Mesothelial cell of epicardium (in vitro differentiated cells): ENCODE measurements around the gene ANKRD13D. TPM values are rescaled to one million over a fixed set of nuclear protein-coding genes. Genes with fewer than 3 reads are reported as not detected.

Experiments
- DNase-seq, 2 experiments: peaks; one replicate each; pipeline ENCODE4 v3.0.0; 2021; ENCODE audit warnings: low spot score in 2 of 2; ENCODE audit not compliant: unreplicated experiment in 2 of 2
- H3K27ac Mint-ChIP-seq: 2 replicates; pipeline ENCODE4 v1.8.0; 2021; ENCODE audit warnings: mixed read lengths
- H3K27me3 Mint-ChIP-seq: 2 replicates; pipeline ENCODE4 v1.8.0; 2021; ENCODE audit warnings: low read depth, mixed read lengths
- H3K36me3 Mint-ChIP-seq: 2 replicates; pipeline ENCODE4 v1.8.0; 2021; ENCODE audit warnings: mixed read lengths
- H3K4me1 Mint-ChIP-seq: 2 replicates; pipeline ENCODE4 v1.8.0; 2021; ENCODE audit warnings: mixed read lengths
- H3K4me3 Mint-ChIP-seq: 2 replicates; pipeline ENCODE4 v1.8.0; 2021; ENCODE audit warnings: mild to moderate bottlenecking, moderate library complexity, mixed read lengths
- H3K9me3 Mint-ChIP-seq: 2 replicates; pipeline ENCODE4 v1.8.0; 2021; ENCODE audit warnings: mixed read lengths
- total RNA-seq: library from RNA; stranded (reverse); gene quantifications from 3 replicates; pipeline ENCODE4 v1.2.1, GENCODE V29; 2021
- TF ChIP-seq, protein P1 (sequence below): fragments of 200-600 bp; sonication (generic); IDR thresholded peaks from one replicate; pipeline ENCODE4 v1.5.0; 2021; ENCODE audit warnings: antibody characterized with exemption; ENCODE audit not compliant: unreplicated experiment

ANKRD13D gene
- total RNA-seq, 1 donor from 2014 or later, result 76.5 TPM

DNA sequence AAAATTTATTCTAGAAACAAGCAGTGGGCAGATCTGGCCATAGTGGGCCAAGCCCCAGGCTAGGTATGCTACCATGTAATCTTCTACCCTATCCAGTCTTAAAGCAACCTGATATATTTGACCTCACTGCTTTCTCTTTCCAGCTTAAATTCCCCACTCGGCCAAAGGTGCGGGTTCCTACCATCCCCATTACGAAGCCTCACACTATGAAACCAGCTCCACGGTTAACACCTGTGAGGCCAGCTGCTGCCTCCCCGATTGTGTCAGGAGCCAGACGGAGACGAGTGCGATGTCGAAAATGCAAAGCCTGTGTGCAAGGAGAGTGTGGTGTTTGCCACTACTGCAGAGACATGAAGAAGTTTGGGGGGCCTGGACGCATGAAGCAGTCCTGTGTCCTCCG is 44.1 kb upstream of the ANKRD13D start:
- Mint-ChIP-seq H3K27me3 (no peaks in the 10 kb centered on the region), H3K4me3 (no peak overlapping the region), H3K4me1 (peaks cover 48% of the 10 kb centered on the region), H3K27ac (peak overlapping the region; percentile 15), H3K36me3 (peaks cover 51% of the 10 kb centered on the region), H3K9me3 (no peaks in the 10 kb centered on the region)
- no peak for DNase-seq
- TF ChIP-seq, protein P1, sequence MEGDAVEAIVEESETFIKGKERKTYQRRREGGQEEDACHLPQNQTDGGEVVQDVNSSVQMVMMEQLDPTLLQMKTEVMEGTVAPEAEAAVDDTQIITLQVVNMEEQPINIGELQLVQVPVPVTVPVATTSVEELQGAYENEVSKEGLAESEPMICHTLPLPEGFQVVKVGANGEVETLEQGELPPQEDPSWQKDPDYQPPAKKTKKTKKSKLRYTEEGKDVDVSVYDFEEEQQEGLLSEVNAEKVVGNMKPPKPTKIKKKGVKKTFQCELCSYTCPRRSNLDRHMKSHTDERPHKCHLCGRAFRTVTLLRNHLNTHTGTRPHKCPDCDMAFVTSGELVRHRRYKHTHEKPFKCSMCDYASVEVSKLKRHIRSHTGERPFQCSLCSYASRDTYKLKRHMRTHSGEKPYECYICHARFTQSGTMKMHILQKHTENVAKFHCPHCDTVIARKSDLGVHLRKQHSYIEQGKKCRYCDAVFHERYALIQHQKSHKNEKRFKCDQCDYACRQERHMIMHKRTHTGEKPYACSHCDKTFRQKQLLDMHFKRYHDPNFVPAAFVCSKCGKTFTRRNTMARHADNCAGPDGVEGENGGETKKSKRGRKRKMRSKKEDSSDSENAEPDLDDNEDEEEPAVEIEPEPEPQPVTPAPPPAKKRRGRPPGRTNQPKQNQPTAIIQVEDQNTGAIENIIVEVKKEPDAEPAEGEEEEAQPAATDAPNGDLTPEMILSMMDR, result no peak

DNA sequence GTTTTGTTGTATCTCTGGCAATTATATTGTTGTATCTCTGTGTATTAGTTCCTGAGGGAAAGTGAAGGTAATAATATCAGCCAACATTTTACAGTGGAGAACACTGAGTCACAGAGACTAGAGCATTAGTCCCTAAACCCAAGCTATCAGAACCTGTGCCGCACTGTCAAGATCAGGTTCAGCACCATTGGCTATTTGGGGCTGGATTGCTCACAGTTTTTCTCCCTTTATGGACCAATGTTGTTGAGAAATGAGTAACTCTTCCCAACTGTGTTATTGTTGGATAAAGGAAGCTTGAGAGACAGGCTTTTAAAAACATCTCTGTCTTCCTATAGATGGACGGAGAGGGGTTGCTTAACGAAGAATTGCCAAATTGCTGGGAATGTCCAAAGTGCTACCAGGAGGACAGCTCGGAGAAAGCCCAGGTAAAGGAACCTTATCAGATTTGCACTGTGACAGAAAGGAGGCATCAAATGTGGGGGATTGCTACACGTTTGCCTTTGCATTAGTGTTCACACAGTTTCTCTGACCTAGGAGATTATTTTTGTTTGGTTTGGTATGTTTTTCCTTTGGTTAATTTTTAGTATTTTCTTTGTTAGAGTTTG is 41.1 kb upstream of the ANKRD13D start:
- Mint-ChIP-seq H3K27me3 (no peaks in the 10 kb centered on the region), H3K27ac (peak overlapping the region; percentile 97), H3K4me1 (peaks cover 27% of the 10 kb centered on the region), H3K4me3 (no peak overlapping the region), H3K36me3 (peaks cover 58% of the 10 kb centered on the region), H3K9me3 (no peaks in the 10 kb centered on the region)
- no peak for DNase-seq
- TF ChIP-seq, protein P1, result no peak

DNA sequence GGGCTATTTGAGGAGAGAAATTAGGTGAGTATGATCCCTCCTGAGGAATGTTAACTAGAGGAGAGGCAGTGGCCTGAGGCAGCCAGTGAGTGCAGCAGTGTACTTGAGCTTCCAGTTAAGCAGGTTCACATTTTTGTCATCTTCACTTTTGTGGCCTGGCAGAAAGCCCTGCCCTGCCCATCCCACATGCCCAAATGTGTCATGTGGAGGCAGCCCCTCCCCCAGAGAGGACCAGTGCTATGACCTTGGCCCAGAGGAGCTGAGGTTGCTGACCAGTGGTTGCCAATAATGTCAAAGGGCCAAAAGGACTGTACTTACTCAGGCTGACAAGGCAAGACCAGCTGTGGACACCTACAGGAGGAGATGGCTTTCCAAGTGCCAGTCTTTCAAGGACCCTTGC is 40.5 kb upstream of the ANKRD13D start:
- DNase-seq, result no peak
- no peak overlapping the region for H3K4me3 Mint-ChIP-seq
- H3K27me3 Mint-ChIP-seq, result no peaks in the 10 kb centered on the region
- H3K27ac Mint-ChIP-seq, result peak overlapping the region; percentile 97
- H3K4me1 Mint-ChIP-seq, result peaks cover 33% of the 10 kb centered on the region
- H3K36me3 Mint-ChIP-seq, result peaks cover 60% of the 10 kb centered on the region
- no peaks in the 10 kb centered on the region for H3K9me3 Mint-ChIP-seq
- TF ChIP-seq, protein P1, result no peak

DNA sequence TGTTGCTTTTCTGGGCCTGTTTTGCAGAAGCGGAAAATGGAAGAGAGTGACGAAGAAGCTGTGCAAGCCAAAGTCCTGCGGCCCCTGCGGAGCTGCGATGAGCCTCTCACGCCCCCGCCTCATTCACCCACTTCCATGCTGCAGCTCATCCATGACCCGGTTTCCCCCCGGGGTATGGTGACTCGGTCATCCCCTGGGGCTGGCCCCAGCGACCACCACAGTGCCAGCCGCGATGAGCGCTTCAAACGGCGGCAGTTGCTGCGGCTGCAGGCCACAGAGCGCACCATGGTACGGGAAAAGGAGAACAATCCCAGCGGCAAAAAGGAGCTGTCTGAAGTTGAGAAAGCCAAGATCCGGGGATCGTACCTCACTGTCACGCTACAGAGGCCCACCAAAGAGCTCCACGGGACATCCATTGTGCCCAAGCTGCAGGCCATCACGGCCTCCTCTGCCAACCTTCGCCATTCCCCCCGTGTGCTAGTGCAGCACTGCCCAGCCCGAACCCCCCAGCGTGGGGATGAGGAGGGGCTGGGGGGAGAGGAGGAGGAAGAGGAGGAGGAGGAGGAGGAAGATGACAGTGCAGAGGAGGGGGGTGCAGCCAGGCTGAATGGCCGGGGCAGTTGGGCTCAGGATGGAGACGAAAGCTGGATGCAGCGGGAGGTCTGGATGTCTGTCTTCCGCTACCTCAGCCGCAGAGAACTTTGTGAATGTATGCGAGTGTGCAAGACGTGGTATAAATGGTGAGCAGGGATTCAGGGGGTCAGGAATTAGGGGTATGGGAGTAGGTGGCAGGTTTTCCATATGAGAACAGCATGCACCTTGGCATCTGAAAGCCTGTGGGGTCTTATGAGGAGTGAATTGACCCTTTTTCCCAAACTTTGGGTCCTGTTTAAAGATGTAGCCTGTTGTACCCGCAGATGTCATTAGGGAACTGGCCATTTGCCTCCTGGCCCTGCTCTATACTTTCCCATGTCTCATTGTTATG is 38.8 kb upstream of the ANKRD13D start:
- Mint-ChIP-seq H3K27me3 (no peaks in the 10 kb centered on the region), H3K36me3 (peaks cover 60% of the 10 kb centered on the region), H3K27ac (peak overlapping the region; percentile 19), H3K4me3 (no peak overlapping the region), H3K9me3 (no peaks in the 10 kb centered on the region), H3K4me1 (peaks cover 43% of the 10 kb centered on the region)
- DNase-seq, result no peak
- TF ChIP-seq, protein P1, result no peak

DNA sequence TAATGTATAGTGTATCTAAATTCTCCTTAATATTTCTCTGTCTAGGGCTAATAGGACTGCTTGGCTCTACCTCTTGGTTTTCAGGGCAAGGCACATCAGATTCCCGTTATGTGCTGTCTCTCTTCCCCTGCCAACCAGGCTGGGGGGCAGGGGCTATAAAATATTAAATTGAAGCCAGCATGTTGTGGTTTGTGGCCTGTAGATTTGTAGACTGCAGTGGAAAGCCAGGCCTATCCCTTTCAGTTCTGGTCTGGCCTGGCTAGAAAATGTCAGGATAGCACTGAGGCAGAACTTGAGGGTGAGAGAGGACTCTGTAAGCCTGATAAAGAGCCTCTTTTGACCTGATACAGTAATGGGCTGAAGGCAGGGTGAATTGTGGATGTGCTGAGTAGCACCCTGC is 37.3 kb upstream of the ANKRD13D start:
- TF ChIP-seq, protein P1, result no peak
- H3K4me1 Mint-ChIP-seq, result peaks cover 41% of the 10 kb centered on the region
- H3K4me3 Mint-ChIP-seq, result no peak overlapping the region
- peak overlapping the region; percentile 61 for H3K27ac Mint-ChIP-seq
- H3K36me3 Mint-ChIP-seq, result peaks cover 56% of the 10 kb centered on the region
- H3K9me3 Mint-ChIP-seq, result no peaks in the 10 kb centered on the region
- no peaks in the 10 kb centered on the region for H3K27me3 Mint-ChIP-seq
- DNase-seq, result no peak
